ENCODE measurements around the gene TMEM150B. TPM values are rescaled to one million over a fixed set of nuclear protein-coding genes. Genes with fewer than 3 reads are reported as not detected.

TMEM150B gene
- total and polyA plus RNA-seq, 2 experiments from 2014 or later = not detected

GRCh38 chr19:55305983-55306562 lies 19.1 kb downstream of the TMEM150B start:
- Histone ChIP-seq H3K4me3 (no peak overlapping the region), H3K27me3 (no peaks in the 10 kb centered on the region), H3K4me1 (ENCODE audit: low read depth) (no peaks in the 10 kb centered on the region), H3K36me3 (peaks cover 37% of the 10 kb centered on the region), H3K9me3 (ENCODE audit: low read depth) (no peaks in the 10 kb centered on the region), H3K27ac (no peak overlapping the region)
- TF ChIP-seq CTCF (IDR thresholded peaks at IDR 0.05; ENCODE audit: low read depth, low read length) = no peak
- no peak for DNase-seq (ENCODE audit: low read depth in 1 of 2, low spot score in 1 of 2)

GRCh38 chr19:55305491-55305890 lies 19.6 kb downstream of the TMEM150B start:
- Histone ChIP-seq H3K27ac (no peak overlapping the region), H3K36me3 (peaks cover 37% of the 10 kb centered on the region), H3K9me3 (ENCODE audit: low read depth) (no peaks in the 10 kb centered on the region), H3K4me1 (ENCODE audit: low read depth) (no peaks in the 10 kb centered on the region), H3K4me3 (no peak overlapping the region), H3K27me3 (no peaks in the 10 kb centered on the region)
- DNase-seq (ENCODE audit: low read depth in 1 of 2, low spot score in 1 of 2) = peak; percentile 34 to 57
- TF ChIP-seq CTCF (IDR thresholded peaks at IDR 0.05; ENCODE audit: low read depth, low read length) = no peak

- peaks cover 37% of the 10 kb centered on the region for H3K36me3 ChIP-seq
- no peak overlapping the region for H3K27ac ChIP-seq
- no peaks in the 10 kb centered on the region for H3K9me3 ChIP-seq (ENCODE audit: low read depth)
- TF ChIP-seq CTCF (IDR thresholded peaks at IDR 0.05; ENCODE audit: low read depth, low read length) = no peak
- H3K4me1 ChIP-seq (ENCODE audit: low read depth) = no peaks in the 10 kb centered on the region
- H3K4me3 ChIP-seq = no peak overlapping the region
- DNase-seq (ENCODE audit: low read depth in 1 of 2, low spot score in 1 of 2) = no peak
- no peaks in the 10 kb centered on the region for H3K27me3 ChIP-seq
Observed at GRCh38 chr19:55304980-55305379, 20.2 kb downstream of the TMEM150B start.

GRCh38 chr19:55304279-55304978 lies 20.7 kb downstream of the TMEM150B start:
- Histone ChIP-seq H3K4me3 (no peak overlapping the region), H3K27ac (no peak overlapping the region), H3K4me1 (ENCODE audit: low read depth) (no peaks in the 10 kb centered on the region), H3K9me3 (ENCODE audit: low read depth) (no peaks in the 10 kb centered on the region), H3K27me3 (no peaks in the 10 kb centered on the region), H3K36me3 (peaks cover 34% of the 10 kb centered on the region)
- no peak for TF ChIP-seq CTCF (IDR thresholded peaks at IDR 0.05; ENCODE audit: low read depth, low read length)
- DNase-seq (ENCODE audit: low read depth in 1 of 2, low spot score in 1 of 2) = peak; percentile 33 to 56

GRCh38 chr19:55303477-55303876 lies 21.7 kb downstream of the TMEM150B start:
- Histone ChIP-seq H3K9me3 (ENCODE audit: low read depth) (no peaks in the 10 kb centered on the region), H3K4me1 (ENCODE audit: low read depth) (no peaks in the 10 kb centered on the region), H3K36me3 (peaks cover 34% of the 10 kb centered on the region), H3K27ac (no peak overlapping the region), H3K4me3 (no peak overlapping the region), H3K27me3 (no peaks in the 10 kb centered on the region)
- DNase-seq (ENCODE audit: low read depth in 1 of 2, low spot score in 1 of 2) = no peak
- no peak for TF ChIP-seq CTCF (IDR thresholded peaks at IDR 0.05; ENCODE audit: low read depth, low read length)
